OCI-LY1 (cell line): ENCODE data around the gene MAPKBP1.

Source experiments
- H2AFZ ChIP-seq: fragments of 200-600 bp; sonication (generic), shearing (Covaris generic); 2 replicates; pipeline ENCODE4 v1.6.0; 2014; ENCODE audit warnings: antibody characterized with exemption, mild to moderate bottlenecking, low read length
- H3F3A ChIP-seq: fragments of 200-600 bp; sonication (generic), shearing (Covaris generic); 2 replicates; pipeline ENCODE4 v1.6.0; 2014; ENCODE audit warnings: mild to moderate bottlenecking, antibody characterized with exemption, low read length, moderate library complexity; ENCODE audit not compliant: insufficient read depth
- H3K27ac ChIP-seq: fragments of 200-600 bp; sonication (generic); 2 replicates; pipeline ENCODE4 v1.5.1; 2014; ENCODE audit warnings: low read length, mixed run types, mild to moderate bottlenecking, low read depth; ENCODE audit not compliant: poor library complexity, severe bottlenecking
- H3K27me3 ChIP-seq: fragments of 200-600 bp; sonication (generic); 2 replicates; pipeline ENCODE4 v1.6.0; 2014; ENCODE audit warnings: antibody characterized with exemption, mild to moderate bottlenecking, low read length, moderate library complexity; ENCODE audit not compliant: insufficient read depth
- H3K36me3 ChIP-seq: fragments of 200-600 bp; sonication (generic); 2 replicates; pipeline ENCODE4 v1.6.1; 2014; ENCODE audit warnings: mild to moderate bottlenecking, antibody characterized with exemption, low read length, moderate library complexity, mixed read lengths; ENCODE audit not compliant: insufficient read depth
- H3K4me1 ChIP-seq: fragments of 200-600 bp; sonication (generic); 2 replicates; pipeline ENCODE4 v1.5.1; 2014; ENCODE audit warnings: mild to moderate bottlenecking, low read length, moderate library complexity; ENCODE audit not compliant: insufficient read depth, severe bottlenecking
- H3K4me2 ChIP-seq: fragments of 200-600 bp; sonication (generic), shearing (Covaris generic); 2 replicates; pipeline ENCODE4 v1.6.1; 2014; ENCODE audit warnings: low read length
- H3K4me3 ChIP-seq: fragments of 200-600 bp; sonication (generic); 2 replicates; pipeline ENCODE4 v1.5.1; 2014; ENCODE audit warnings: low read length, low read depth, mild to moderate bottlenecking, mixed read lengths; ENCODE audit not compliant: poor library complexity, severe bottlenecking
- H3K79me2 ChIP-seq: fragments of 200-600 bp; shearing (Covaris generic); 2 replicates; pipeline ENCODE4 v1.6.1; 2016; ENCODE audit warnings: mixed run types, low read length, mixed read lengths; ENCODE audit not compliant: insufficient read depth
- H3K9ac ChIP-seq: fragments of 200-600 bp; sonication (generic), shearing (Covaris generic); 2 replicates; pipeline ENCODE4 v1.6.1; 2014; ENCODE audit warnings: mild to moderate bottlenecking, low read length, mixed read lengths
- H3K9me2 ChIP-seq: fragments of 200-600 bp; sonication (generic), shearing (Covaris generic); 2 replicates; pipeline ENCODE4 v1.6.1; 2014; ENCODE audit warnings: low read depth, mild to moderate bottlenecking, low read length, mixed read lengths
- H3K9me3 ChIP-seq: fragments of 200-600 bp; shearing (Covaris generic); 2 replicates; pipeline ENCODE4 v1.6.1; 2014; ENCODE audit warnings: low read length, mixed read lengths
- H4K20me1 ChIP-seq: fragments of 200-600 bp; sonication (generic), shearing (Covaris generic); 2 replicates; pipeline ENCODE4 v1.6.0; 2016; ENCODE audit warnings: mild to moderate bottlenecking, low read length; ENCODE audit not compliant: insufficient read depth
- EZH2 ChIP-seq: fragments of 200-600 bp; sonication (generic), shearing (Covaris generic); IDR thresholded peaks from 2 replicates; pipeline ENCODE4 v1.8.0; 2017; ENCODE audit warnings: borderline replicate concordance, mixed run types, mild to moderate bottlenecking, antibody characterized with exemption, low read length, moderate library complexity, mixed read lengths
- TF ChIP-seq, protein P1 (sequence below): fragments of 200-600 bp; sonication (generic), shearing (Covaris generic); IDR thresholded peaks from 2 replicates; pipeline ENCODE4 v1.5.1; 2017; ENCODE audit warnings: mild to moderate bottlenecking, antibody characterized with exemption, low read length, moderate library complexity, mixed read lengths

Gene MAPKBP1

DNA sequence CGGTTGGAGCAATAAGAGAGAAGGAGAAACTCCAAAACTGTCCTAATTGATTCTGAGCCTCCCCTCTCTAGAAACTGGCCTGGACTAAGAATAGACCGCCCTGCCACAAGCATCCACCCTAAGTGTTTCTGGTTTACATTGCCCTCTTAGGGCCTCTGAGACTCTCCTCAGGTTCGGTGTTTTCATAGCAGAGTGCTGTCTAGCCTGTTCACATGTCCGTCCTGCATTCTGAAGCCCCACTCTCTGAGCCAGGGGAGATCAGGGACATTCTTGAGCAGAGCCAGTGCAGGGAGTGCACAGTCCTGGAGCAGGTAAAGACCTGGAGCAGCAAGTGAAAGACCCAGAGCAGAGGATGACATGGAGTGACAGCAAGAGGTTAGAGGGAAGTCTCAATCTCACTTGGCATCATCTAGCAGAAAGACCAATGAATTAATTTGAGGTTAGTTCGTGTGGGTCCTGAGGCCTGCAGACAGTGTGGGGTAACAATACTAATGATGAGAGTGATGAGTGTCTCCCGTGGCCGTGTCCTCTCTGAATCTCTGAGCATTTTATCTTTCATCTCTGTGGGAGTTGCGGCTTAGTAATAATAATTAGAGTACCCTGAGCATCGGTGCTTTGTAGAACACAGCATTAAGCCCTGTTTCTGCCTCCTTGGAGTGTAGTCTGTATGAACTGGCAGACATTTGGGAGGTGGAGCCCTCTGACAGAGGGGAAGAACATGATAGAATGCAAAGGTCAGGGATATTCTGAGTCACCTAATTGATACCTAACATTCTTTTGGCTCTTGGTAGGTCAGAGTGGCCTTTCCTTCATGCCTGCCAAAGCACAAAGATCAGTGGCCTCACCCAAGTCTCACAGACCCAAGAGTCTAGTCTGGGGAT is 24.6 kb downstream of the MAPKBP1 start:
- no peak overlapping the region for H3K4me3 ChIP-seq
- H3K9ac ChIP-seq: no peak overlapping the region
- peaks cover 35% of the 10 kb centered on the region for H3K4me1 ChIP-seq
- TF ChIP-seq EZH2: no peak
- TF ChIP-seq, protein P1, sequence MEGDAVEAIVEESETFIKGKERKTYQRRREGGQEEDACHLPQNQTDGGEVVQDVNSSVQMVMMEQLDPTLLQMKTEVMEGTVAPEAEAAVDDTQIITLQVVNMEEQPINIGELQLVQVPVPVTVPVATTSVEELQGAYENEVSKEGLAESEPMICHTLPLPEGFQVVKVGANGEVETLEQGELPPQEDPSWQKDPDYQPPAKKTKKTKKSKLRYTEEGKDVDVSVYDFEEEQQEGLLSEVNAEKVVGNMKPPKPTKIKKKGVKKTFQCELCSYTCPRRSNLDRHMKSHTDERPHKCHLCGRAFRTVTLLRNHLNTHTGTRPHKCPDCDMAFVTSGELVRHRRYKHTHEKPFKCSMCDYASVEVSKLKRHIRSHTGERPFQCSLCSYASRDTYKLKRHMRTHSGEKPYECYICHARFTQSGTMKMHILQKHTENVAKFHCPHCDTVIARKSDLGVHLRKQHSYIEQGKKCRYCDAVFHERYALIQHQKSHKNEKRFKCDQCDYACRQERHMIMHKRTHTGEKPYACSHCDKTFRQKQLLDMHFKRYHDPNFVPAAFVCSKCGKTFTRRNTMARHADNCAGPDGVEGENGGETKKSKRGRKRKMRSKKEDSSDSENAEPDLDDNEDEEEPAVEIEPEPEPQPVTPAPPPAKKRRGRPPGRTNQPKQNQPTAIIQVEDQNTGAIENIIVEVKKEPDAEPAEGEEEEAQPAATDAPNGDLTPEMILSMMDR: no peak
- no peaks in the 10 kb centered on the region for H3K27me3 ChIP-seq
- H3K9me2 ChIP-seq: no peaks in the 10 kb centered on the region
- no peaks in the 10 kb centered on the region for H4K20me1 ChIP-seq
- H3K4me2 ChIP-seq: no peak overlapping the region
- H3K36me3 ChIP-seq: peaks cover 15% of the 10 kb centered on the region
- H3K9me3 ChIP-seq: peaks cover 5% of the 10 kb centered on the region; the same call in 1 of the 2 replicates
- H2AFZ ChIP-seq: no peak overlapping the region
- no peaks in the 10 kb centered on the region for H3F3A ChIP-seq
- no peaks in the 10 kb centered on the region for H3K79me2 ChIP-seq
- no peak overlapping the region for H3K27ac ChIP-seq

DNA sequence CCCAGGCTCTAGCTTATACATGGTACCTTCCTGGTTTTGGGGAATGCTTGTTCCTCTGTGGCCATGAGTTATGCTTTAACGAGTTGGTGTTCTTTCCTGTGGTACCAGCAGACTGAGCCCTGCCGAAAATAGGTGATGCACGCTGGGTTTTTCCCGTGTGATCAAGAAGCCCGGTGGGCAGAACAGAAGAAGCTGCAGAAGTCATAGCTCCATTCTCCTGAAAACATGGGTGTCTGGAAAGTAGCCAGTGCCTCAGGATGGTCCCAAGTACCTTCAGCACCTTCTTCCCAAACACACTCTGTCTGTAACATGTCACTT is 25.2 kb downstream of the MAPKBP1 start:
- Histone ChIP-seq H3K4me2 (no peak overlapping the region), H3K36me3 (peaks cover 15% of the 10 kb centered on the region), H2AFZ (no peak overlapping the region), H3K79me2 (no peaks in the 10 kb centered on the region), H3K4me3 (no peak overlapping the region), H3K27ac (no peak overlapping the region), H3F3A (no peaks in the 10 kb centered on the region), H3K4me1 (peaks cover 32% of the 10 kb centered on the region), H3K9me2 (no peaks in the 10 kb centered on the region), H3K9me3 (peaks cover 5% of the 10 kb centered on the region; the same call in 1 of the 2 replicates), H4K20me1 (no peaks in the 10 kb centered on the region), H3K27me3 (no peaks in the 10 kb centered on the region), H3K9ac (no peak overlapping the region)
- no peak for TF ChIP-seq EZH2
- TF ChIP-seq, protein P1: no peak

DNA sequence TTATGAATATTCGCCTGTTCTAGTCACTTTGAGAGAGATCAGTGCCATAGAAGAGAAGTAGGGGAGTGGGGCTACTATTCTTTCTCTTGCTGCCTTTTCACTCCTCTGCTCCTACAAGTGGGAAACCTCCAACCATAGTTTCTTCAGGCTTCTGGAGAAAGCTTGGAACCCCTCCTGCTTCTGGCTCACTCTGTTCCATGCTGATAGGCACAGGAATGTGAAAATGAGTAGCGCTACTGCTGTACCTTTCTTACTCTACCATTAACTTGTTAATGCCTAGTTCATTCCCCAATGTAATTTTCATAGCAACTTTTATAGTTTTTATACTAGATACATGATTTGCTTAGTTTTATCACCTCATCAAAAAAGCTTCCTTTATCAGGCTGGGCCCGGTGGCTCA is 26.9 kb downstream of the MAPKBP1 start:
- TF ChIP-seq EZH2: no peak
- TF ChIP-seq, protein P1: no peak
- peaks cover 5% of the 10 kb centered on the region; the same call in 1 of the 2 replicates for H3K9me3 ChIP-seq

More for the DNA sequence above, 26.9 kb downstream of the MAPKBP1 start:
- Histone ChIP-seq H3K9ac (no peak overlapping the region), H3K36me3 (peaks cover 15% of the 10 kb centered on the region), H3K27ac (no peak overlapping the region), H3F3A (no peaks in the 10 kb centered on the region), H3K4me3 (no peak overlapping the region), H4K20me1 (no peaks in the 10 kb centered on the region), H2AFZ (no peak overlapping the region), H3K9me2 (no peaks in the 10 kb centered on the region), H3K79me2 (no peaks in the 10 kb centered on the region), H3K4me1 (peaks cover 17% of the 10 kb centered on the region), H3K27me3 (no peaks in the 10 kb centered on the region), H3K4me2 (no peak overlapping the region)
